Peyer's patch (tissue), 4 donors: ENCODE results near the gene SNX20.

ENCODE experiments used
- CTCF ChIP-seq, 6 experiments: fragments of 450-650 bp in 4 of 6; fragments of 200-600 bp in 2 of 6; sonication (generic) in 1 of 6; IDR thresholded peaks; one replicate each; pipeline ENCODE4 v1.5.1; 2017 to 2019; ENCODE audit warnings: antibody characterized with exemption in 6 of 6, mild to moderate bottlenecking in 3 of 6, moderate library complexity in 1 of 6
- POLR2A ChIP-seq, 2 donors: fragments of 450-650 bp; IDR thresholded peaks; one replicate each; pipeline ENCODE4 v1.5.1; 2017; ENCODE audit warnings: antibody characterized with exemption in 2 of 2, mild to moderate bottlenecking in 2 of 2, moderate library complexity in 2 of 2

- TF ChIP-seq POLR2A (IDR thresholded peaks at IDR 0.05), result no peak
- no peak for TF ChIP-seq CTCF (IDR thresholded peaks at IDR 0.05)
These were observed 18.4 kb upstream of the SNX20 start for GRCh38 chr16:50699326-50700159.
